Skin epidermis (tissue), 12 donors: ENCODE data around the gene RNU4-1.
"Not testable (repeated sequence)": the region's sequence is repeated elsewhere in the genome, so short reads cannot be mapped to it uniquely, and the experiment has no call there.

ENCODE experiments used
- H3K27ac ChIP-seq, 21 experiments: fragments of 200-600 bp; sonication (generic) in 11 of 21; one replicate each; pipeline ENCODE4 v1.5.0; 2020; ENCODE audit warnings: mild to moderate bottlenecking in 3 of 21, inconsistent platforms in 2 of 21, moderate library complexity in 2 of 21
- H3K4me3 ChIP-seq, 7 experiments: fragments of 200-600 bp; sonication (generic) in 2 of 7; one replicate each; pipeline ENCODE4 v1.5.0; 2020; ENCODE audit warnings: inconsistent platforms in 2 of 7, mild to moderate bottlenecking in 2 of 7, moderate library complexity in 1 of 7

RNU4-1 gene

GRCh38 chr12:120262852-120263747, 29.9 kb downstream of the RNU4-1 start:
- H3K4me3 ChIP-seq: peak overlapping the region in 5 of 7 experiments; percentile 6 to 97 (median 89)

DNA sequence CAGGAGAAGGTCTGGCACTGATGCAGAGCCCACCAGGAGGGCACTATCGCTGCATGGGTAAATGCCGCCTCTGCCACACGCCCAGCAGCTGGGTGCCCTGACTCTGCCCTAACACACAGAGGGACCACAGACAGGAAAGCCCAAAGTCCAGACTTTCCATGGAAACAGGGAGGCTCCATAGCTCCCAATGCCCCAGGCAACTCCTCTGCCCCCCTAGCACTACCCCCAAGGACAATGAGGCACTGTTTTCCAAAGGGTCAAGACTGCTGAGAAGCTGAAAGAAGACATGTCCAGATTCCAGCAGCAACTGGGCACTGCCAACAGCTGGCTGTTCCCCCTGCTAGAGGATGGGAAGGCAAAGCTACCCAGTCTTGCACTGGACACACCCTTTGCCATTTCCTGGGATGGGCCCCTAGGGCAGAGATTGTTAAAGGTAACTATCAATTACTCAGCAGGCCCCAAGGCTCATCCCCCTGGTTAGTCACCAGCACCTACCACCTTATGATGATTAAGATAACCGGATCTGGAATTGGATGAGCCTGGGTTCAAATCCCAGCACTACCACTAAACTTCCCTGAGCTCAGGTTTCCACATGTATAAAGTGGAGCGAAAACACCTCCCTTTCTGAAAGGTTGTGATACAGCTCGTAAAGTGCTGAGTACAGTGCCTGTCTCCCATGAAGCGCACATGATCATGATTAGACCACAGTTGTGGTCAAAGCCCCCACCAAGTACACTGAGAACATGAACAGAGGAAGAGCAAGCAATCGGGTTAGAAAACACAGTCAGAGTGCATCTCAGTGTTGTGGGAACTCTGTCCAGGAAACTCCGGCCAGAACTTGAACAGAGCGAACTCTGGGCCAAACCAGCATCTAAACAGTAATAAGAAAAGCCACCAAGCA, 30.8 kb downstream of the RNU4-1 start:
- H3K27ac ChIP-seq: peak overlapping the region in 19 of 21 experiments; percentile 21 to 99 (median 96)
- H3K4me3 ChIP-seq: peak overlapping the region in 3 of 7 experiments; percentile 6 to 90 (median 89)

More at GRCh38 chr12:120262852-120263747, 29.9 kb downstream of the RNU4-1 start:
- H3K27ac ChIP-seq: peak overlapping the region in 19 of 21 experiments; percentile 21 to 99 (median 96)

DNA sequence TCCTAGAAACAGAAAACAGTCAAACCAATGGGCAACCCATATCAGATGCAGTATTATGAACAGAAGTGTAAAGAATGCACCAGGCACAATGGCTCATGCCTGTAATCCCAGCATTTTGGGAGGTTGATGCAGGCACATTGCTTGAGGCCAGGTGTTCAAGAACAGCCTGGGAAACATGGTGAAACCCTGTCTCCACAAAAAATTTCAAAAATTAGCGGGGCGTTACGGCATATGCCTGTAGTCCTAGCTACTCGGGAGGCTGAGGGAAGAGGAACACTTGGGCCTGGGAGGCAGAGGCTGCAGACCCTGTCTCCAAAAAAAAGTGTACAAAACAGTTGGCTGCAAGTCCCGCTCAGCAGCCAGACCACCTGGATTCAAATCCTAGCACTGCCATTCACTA, 32.4 kb downstream of the RNU4-1 start:
- no peak overlapping the region for H3K27ac ChIP-seq
- no peak overlapping the region for H3K4me3 ChIP-seq

- Histone ChIP-seq H3K4me3 (no peak overlapping the region), H3K27ac (peak overlapping the region in 10 of 21 experiments; percentile 0 to 74 (median 54))
These were observed 33.4 kb downstream of the RNU4-1 start for GRCh38 chr12:120259418-120260202.

GRCh38 chr12:120258323-120258896, 34.6 kb downstream of the RNU4-1 start:
- no peak overlapping the region for H3K4me3 ChIP-seq
- H3K27ac ChIP-seq: peak overlapping the region in 9 of 21 experiments; percentile 43 to 81 (median 68)

GRCh38 chr12:120257041-120257821, 35.8 kb downstream of the RNU4-1 start:
- Histone ChIP-seq H3K27ac (peak overlapping the region in 19 of 21 experiments; percentile 11 to 81 (median 56)), H3K4me3 (no peak overlapping the region)

- H3K4me3 ChIP-seq: no peak overlapping the region
- H3K27ac ChIP-seq: peak overlapping the region in 13 of 21 experiments; percentile 2 to 87 (median 61)
These were observed 38.2 kb downstream of the RNU4-1 start for GRCh38 chr12:120254809-120255208.

DNA sequence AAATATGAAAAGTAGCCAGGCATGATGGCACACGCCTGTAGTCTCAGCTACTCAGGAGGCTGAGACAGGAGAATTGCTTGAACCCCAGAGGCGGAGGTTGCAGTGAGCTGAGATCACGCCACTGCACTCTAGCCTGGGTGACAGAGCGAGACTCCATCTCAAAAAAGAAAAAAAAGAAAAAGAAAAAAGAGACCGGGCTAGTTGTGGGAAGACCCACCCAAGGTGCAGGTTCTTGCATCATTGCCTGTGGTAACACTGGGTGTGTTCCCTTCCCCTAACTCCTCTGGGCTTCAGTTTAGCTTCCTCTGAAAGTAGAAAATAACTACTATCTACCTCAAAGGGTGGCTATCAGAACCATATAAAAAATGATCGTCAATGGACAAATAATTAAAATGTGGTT, 39.7 kb downstream of the RNU4-1 start:
- H3K27ac ChIP-seq: peak overlapping the region in 14 of 21 experiments; percentile 32 to 87 (median 62)
- not testable (repeated sequence) for H3K4me3 ChIP-seq

- H3K4me3 ChIP-seq: no peak overlapping the region
- peak overlapping the region in 12 of 21 experiments; percentile 4 to 87 (median 66) for H3K27ac ChIP-seq
These were observed 40.7 kb downstream of the RNU4-1 start for GRCh38 chr12:120252071-120252906.

- peak overlapping the region in 17 of 21 experiments; percentile 9 to 87 (median 69) for H3K27ac ChIP-seq
These were observed 41.5 kb downstream of the RNU4-1 start for GRCh38 chr12:120251364-120252070.

DNA sequence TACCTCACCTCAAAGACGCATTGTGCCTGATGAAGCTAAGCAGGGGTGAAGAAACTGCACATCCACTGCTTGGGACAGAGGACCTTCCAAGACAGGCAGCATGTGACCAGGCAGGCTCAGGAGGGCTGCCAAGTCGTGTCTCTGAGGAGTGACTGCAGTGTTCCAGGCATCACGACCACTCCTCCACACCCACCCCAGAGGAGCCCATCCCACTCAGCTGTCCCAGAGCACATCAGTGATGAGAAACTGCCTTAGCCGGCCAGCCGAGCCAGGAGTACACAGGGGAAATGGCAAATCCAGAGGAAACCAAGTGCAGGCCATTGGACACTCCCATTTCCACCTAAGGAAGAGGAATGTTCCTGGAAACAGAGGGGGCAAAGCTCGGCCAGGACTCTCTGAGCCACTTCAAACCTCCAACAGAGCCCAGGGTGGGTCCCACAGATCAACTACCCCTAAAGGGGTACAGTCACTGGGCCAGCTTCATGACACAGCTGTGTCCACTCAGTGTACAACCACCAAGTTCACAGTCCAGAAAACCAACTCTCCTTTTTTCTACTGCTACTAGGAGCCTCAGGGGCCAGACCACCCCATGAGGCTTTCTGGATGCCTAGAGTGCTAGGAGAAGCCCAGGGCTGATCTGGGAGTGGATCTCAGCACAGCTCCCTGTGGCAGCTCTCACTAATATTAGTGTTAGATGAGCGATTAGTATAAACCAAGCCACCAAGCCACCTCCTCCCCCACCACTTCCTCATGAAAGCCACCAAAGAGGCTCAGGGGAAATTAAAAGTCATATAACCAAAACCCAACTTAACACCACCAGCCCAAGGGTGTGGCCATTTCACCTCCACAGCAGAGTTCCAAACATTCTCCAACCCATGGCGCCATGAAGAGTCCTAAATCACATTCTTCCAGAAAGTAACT, 42.9 kb downstream of the RNU4-1 start:
- H3K27ac ChIP-seq: peak overlapping the region in 20 of 21 experiments; percentile 9 to 87 (median 71)
- H3K4me3 ChIP-seq: no peak overlapping the region

More at GRCh38 chr12:120251364-120252070, 41.5 kb downstream of the RNU4-1 start:
- not testable (repeated sequence) for H3K4me3 ChIP-seq

- Histone ChIP-seq H3K27ac (peak overlapping the region in 18 of 21 experiments; percentile 9 to 87 (median 72)), H3K4me3 (no peak overlapping the region)
These were observed 43.7 kb downstream of the RNU4-1 start for GRCh38 chr12:120249266-120249874.

DNA sequence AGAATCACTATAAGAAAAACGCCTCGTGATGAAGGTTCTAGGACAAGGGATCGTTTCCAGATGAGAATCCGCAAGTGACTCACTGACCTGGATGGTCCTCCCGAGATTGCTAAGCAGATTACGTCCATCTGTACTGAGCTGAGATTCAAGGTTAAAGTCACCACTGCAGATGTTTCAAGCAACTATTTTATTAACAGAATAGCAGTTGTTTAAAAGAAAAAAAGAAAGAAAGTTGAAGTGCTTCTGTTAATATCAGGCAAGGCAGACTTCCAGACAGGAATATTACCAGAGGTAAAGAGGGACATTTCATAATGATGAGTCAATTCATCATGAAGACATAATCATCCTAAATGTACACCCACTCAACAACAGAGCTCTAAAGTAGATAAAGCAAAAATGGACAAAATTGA, 45.4 kb downstream of the RNU4-1 start:
- no peak overlapping the region for H3K4me3 ChIP-seq
- peak overlapping the region in 16 of 21 experiments; percentile 12 to 87 (median 76) for H3K27ac ChIP-seq

DNA sequence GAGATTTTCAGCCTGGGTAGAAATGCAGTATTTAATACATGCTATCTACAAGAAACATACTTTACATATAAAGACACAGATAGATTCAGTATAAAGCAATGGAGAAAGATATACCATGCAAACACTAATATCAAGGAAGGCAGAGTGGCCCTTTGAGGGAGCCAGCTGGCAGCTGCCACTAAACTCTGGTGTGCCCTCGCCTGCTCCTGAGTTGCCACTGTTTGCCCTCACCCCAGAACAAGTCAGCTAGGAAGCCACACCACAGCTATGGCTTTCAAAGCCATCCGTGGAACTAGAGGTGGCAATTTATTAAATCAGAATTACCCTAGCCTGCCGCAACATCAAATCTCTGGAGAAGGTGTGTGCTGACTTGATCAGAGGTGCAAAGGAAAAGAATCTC, 45.9 kb downstream of the RNU4-1 start:
- H3K27ac ChIP-seq: peak overlapping the region in 13 of 21 experiments; percentile 9 to 82 (median 50)
- no peak overlapping the region for H3K4me3 ChIP-seq

- peak overlapping the region in 8 of 21 experiments; percentile 23 to 82 (median 68) for H3K27ac ChIP-seq
- not testable (repeated sequence) for H3K4me3 ChIP-seq
These were observed 46.3 kb downstream of the RNU4-1 start for GRCh38 chr12:120246705-120247104.
